Gastrocnemius medialis (tissue), 4 donors: ENCODE measurements around the gene ARHGAP26.

ENCODE experiments used
- POLR2A ChIP-seq, 2 donors: fragments of 450-650 bp; IDR thresholded peaks; one replicate each; pipeline ENCODE4 v1.6.1; 2017; ENCODE audit warnings: antibody characterized with exemption in 2 of 2, mild to moderate bottlenecking in 2 of 2, moderate library complexity in 2 of 2
- TF ChIP-seq, protein P1 (sequence below), 5 experiments: fragments of 450-650 bp in 3 of 5; fragments of 200-600 bp in 2 of 5; sonication (generic) in 2 of 5; IDR thresholded peaks in 4 of 5; conservative IDR thresholded peaks in 1 of 5; 1 replicate in 4 of 5; 2 replicates in 1 of 5; pipeline ENCODE4 v1.5.1; 2016 to 2019; ENCODE audit warnings: antibody characterized with exemption in 5 of 5, mild to moderate bottlenecking in 3 of 5, moderate library complexity in 3 of 5

DNA sequence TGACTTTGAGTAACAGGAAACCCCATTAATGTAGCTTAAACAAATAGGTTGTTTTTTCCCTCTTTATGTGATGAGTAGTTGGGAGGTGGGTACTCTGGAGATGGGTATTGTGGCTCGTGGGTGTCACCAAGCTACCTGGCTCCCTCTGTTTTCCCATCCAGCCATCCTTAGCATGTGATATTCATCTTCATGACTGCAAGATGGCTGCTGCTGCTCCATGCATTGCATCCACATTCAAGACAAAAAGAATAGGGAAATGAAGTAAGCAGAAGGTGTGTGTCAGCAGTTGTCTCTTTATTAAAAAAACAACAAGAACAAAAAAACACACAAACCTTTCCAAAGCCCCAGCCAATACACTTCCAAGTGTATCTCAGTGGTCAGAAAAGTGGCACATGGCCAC, 6.5 kb upstream of the ARHGAP26 start:
- no peak for TF ChIP-seq POLR2A (IDR thresholded peaks at IDR 0.05)
- TF ChIP-seq, protein P1, sequence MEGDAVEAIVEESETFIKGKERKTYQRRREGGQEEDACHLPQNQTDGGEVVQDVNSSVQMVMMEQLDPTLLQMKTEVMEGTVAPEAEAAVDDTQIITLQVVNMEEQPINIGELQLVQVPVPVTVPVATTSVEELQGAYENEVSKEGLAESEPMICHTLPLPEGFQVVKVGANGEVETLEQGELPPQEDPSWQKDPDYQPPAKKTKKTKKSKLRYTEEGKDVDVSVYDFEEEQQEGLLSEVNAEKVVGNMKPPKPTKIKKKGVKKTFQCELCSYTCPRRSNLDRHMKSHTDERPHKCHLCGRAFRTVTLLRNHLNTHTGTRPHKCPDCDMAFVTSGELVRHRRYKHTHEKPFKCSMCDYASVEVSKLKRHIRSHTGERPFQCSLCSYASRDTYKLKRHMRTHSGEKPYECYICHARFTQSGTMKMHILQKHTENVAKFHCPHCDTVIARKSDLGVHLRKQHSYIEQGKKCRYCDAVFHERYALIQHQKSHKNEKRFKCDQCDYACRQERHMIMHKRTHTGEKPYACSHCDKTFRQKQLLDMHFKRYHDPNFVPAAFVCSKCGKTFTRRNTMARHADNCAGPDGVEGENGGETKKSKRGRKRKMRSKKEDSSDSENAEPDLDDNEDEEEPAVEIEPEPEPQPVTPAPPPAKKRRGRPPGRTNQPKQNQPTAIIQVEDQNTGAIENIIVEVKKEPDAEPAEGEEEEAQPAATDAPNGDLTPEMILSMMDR (IDR thresholded peaks at IDR 0.05 in 4 of 5, conservative IDR thresholded peaks at IDR 0.05 in 1 of 5): no peak
